ENCODE measurements around the gene SUPT3H.
"Not testable (repeated sequence)": the region's sequence is repeated elsewhere in the genome, so short reads cannot be mapped to it uniquely, and the experiment has no call there.

The SUPT3H gene

GRCh38 chr6:44949596-44950201 is 428.0 kb downstream of the SUPT3H start:
- DNase-seq (ENCODE audit: low read depth) = no peak

- no peak for DNase-seq (ENCODE audit: low read depth)
Measured at GRCh38 chr6:44943541-44943940, 434.2 kb downstream of the SUPT3H start.

GRCh38 chr6:44942798-44943197 is 434.9 kb downstream of the SUPT3H start:
- no peak for DNase-seq (ENCODE audit: low read depth)

- DNase-seq (ENCODE audit: low read depth) = no peak
Measured at GRCh38 chr6:44942201-44942600, 435.5 kb downstream of the SUPT3H start.

GRCh38 chr6:44940367-44940766 is 437.4 kb downstream of the SUPT3H start:
- DNase-seq (ENCODE audit: low read depth) = no peak

- no peak for DNase-seq (ENCODE audit: low read depth)
Measured at GRCh38 chr6:44935693-44936300, 441.9 kb downstream of the SUPT3H start.

- no peak for DNase-seq (ENCODE audit: low read depth)
Measured at GRCh38 chr6:44933108-44933507, 444.6 kb downstream of the SUPT3H start.

GRCh38 chr6:44932651-44933091 is 445.1 kb downstream of the SUPT3H start:
- no peak for DNase-seq (ENCODE audit: low read depth)

- no peak for DNase-seq (ENCODE audit: low read depth)
Measured at GRCh38 chr6:44931385-44931784, 446.3 kb downstream of the SUPT3H start.

GRCh38 chr6:44926556-44926955 is 451.2 kb downstream of the SUPT3H start:
- DNase-seq (ENCODE audit: low read depth) = no peak

- peak; percentile 16 for DNase-seq (ENCODE audit: low read depth)
Measured at GRCh38 chr6:44925100-44925739, 452.5 kb downstream of the SUPT3H start.

GRCh38 chr6:44923444-44923843 is 454.3 kb downstream of the SUPT3H start:
- DNase-seq (ENCODE audit: low read depth) = no peak

GRCh38 chr6:44921798-44922197 is 455.9 kb downstream of the SUPT3H start:
- DNase-seq (ENCODE audit: low read depth) = no peak

GRCh38 chr6:44920952-44921491 is 456.7 kb downstream of the SUPT3H start:
- no peak for DNase-seq (ENCODE audit: low read depth)

- DNase-seq (ENCODE audit: low read depth) = peak; percentile 15
Measured at GRCh38 chr6:44918671-44919296, 458.9 kb downstream of the SUPT3H start.

- DNase-seq (ENCODE audit: low read depth) = no peak
Measured at GRCh38 chr6:44917430-44917829, 460.3 kb downstream of the SUPT3H start.

- DNase-seq (ENCODE audit: low read depth) = no peak
Measured at GRCh38 chr6:44915111-44915510, 462.6 kb downstream of the SUPT3H start.

- DNase-seq (ENCODE audit: low read depth) = no peak
Measured at GRCh38 chr6:44914141-44914540, 463.6 kb downstream of the SUPT3H start.

GRCh38 chr6:44906761-44907160 is 471.0 kb downstream of the SUPT3H start:
- no peak for DNase-seq (ENCODE audit: low read depth)

GRCh38 chr6:44900358-44900757 is 477.4 kb downstream of the SUPT3H start:
- not testable (repeated sequence) for DNase-seq (ENCODE audit: low read depth)

- peak; percentile 52 for DNase-seq (ENCODE audit: low read depth)
Measured at GRCh38 chr6:44898296-44898930, 479.3 kb downstream of the SUPT3H start.

GRCh38 chr6:44897316-44897715 is 480.4 kb downstream of the SUPT3H start:
- no peak for DNase-seq (ENCODE audit: low read depth)
